GM21737 (cell line): Measurements from ENCODE around the gene EPN2.

ENCODE experiments used
- ATAC-seq: cut with Tn5 transposase; IDR thresholded peaks from one replicate; pipeline ENCODE4 v1.9.1; 2021; ENCODE audit warnings: mild to moderate bottlenecking, moderate library complexity; ENCODE audit not compliant: unreplicated experiment

EPN2 gene

DNA sequence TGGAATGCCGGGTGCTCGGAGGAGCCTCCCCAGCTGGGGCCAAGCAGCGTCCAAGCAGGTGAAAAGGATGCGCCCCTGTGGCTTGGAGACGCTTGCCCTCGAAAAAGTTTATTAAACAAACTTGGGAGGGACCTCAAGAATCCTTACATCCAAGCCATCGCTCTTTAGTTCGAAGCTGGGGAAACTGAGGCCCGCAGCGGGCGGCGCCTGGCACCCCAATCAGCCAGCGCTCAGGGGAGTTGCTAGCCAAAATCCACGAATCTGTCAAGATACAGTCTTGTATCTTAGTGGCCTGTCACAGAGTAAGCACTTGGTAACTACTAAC, 125.9 kb downstream of the EPN2 start:
- ATAC-seq, result no peak

DNA sequence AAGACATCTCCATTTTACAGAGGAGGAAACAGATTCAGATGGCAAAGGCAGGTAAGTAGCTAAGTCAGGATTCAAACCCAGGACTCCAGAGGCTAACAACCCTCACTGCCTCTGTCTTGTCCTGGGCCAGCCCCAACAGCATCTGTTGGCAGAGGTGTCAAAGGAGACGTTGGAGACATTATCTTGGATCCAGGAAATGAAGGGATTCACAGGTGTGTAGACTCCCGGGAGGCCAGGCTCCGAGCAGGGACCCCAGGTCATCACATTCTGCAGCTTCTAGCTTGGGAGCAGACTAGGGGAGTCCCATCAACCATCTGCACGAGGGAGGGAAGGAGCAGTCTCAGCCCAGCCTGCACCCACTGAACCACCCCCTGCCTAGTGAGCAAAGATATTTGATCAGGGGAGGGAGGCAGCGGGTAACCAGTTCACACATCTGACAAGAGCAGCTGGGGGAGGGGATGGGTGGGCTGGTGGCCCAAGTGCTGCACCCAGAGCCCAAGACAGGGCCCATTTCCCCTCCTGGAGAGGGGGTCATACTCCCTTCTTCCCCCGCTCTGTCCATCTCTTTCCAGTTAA, 126.4 kb downstream of the EPN2 start:
- ATAC-seq, result no peak

DNA sequence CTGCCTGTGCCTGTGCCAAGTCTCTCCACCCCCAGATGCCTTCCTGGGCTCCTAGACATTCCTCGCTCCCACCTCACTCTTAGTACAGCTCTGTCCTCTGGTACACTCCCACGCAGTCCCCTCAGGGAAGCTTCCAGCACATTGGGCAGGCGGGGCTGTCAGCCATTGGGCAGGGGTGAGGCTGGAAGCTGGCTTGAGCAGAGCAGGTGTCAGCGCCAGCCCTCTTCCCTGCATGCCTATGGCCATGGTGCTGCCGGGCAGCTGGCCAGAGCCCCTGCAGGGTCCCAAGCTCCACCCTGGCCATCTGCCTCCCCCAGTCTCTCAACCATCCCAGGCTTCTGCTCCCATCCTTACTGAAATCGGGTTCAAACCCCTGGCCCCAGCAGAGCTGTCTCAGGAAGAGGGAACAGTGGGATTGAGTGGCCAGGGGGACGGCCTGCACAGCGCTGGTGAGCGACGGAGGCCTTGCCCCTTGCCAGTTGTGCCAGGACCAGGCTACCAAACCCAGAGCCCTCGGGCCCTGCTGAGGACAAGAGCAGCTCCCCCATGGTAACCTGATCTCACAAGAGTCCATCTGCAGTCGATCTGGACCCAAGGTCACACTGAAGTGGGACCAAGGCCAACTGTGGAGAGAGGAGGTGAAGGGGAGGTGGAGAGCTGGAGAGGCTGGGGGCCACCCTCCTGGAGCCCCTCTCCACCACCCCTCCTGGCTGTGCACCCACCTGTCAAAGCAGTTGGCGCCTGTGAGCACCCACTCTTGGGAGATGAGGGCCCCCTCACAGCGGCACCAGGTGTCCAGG, 127.7 kb downstream of the EPN2 start:
- ATAC-seq, result no peak

DNA sequence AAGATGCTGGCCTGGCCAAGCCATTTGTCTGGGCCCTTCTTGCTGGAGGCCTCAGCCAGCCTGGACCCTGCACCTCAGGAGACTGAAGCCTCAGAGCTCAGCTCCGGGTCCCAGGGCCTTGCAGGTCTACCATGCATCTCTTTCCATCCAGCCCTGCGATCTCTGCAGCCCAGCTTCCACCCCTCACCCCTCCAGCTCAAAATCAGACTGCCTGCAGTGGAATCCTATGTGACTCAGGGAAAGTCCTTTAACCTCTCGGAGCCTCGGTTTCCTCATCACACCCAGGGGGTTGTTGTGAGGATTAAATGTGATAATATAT, 128.3 kb downstream of the EPN2 start:
- no peak for ATAC-seq

DNA sequence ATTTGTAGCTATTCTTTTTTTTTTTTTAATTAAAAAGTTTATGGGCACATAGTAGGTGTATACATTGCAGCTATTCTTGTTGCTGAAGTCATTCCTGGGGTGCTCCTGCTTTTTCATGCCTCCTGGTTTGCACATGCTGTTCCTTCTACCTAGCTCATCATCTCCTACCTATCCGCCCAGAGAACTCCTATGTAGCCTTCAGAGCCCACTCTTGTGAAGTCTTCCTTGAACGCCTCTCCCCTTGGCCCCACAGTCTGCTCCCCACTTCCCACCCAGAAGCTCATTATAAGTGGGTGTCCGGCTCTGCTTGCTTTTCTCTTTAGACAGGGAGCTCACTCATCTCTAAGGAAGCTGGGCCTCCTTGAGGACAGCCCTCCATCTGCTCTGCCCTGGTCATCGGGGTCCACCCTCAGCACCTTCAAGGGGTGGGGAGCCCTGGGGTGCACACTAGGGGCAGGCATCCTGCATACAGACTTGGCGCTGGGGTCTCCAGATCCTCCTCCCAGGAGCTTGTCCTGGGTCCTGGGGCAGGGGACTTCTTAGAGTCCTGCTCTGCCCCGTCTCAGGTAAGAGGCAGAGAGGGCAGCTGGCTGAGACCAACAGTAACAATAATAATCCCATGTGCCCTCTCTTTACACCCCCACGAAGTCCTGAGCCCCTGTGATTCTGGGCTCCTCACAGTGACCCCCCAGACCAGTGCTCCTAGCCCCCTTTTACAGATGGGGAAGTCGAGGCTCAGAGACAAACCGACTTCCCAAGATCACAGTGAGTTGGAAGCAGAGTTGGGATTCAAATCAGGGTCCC, 128.9 kb downstream of the EPN2 start:
- no peak for ATAC-seq

DNA sequence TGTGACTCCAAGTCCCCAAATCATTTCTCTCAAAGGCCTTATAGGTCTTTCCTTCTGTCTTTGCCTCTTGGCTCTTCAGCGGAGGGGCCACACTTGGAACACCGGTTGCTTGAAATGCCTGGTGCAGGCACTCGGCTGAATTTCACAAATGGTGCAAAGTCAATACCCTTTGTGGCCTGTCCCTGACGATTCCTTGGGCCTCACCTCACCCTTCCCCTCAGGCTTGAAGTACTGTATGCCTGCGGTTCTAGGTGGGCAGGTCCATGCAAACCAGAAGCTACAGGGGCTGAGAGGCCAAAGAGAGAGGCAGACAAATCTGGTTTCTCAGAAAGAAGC, 129.4 kb downstream of the EPN2 start:
- ATAC-seq, result no peak

DNA sequence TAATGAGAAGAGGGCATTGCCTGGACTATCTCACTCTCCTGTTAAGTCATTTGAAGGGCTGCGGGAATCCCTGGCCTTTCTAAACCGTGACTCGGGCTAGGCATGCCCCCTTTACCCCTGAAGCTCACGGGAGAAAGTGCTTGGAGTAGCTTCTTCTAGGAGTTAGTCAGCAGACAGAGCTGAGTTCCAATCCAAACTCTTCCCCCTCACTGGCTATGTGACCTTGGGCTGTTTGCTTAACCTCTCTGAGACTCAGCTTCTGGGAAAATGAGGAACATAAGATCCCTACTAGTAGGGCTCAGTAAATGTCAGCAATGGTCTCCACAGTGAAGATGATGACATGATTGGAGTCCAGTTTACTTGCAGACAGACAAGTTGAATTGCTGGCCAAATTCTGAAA, 131.1 kb downstream of the EPN2 start:
- ATAC-seq, result no peak

DNA sequence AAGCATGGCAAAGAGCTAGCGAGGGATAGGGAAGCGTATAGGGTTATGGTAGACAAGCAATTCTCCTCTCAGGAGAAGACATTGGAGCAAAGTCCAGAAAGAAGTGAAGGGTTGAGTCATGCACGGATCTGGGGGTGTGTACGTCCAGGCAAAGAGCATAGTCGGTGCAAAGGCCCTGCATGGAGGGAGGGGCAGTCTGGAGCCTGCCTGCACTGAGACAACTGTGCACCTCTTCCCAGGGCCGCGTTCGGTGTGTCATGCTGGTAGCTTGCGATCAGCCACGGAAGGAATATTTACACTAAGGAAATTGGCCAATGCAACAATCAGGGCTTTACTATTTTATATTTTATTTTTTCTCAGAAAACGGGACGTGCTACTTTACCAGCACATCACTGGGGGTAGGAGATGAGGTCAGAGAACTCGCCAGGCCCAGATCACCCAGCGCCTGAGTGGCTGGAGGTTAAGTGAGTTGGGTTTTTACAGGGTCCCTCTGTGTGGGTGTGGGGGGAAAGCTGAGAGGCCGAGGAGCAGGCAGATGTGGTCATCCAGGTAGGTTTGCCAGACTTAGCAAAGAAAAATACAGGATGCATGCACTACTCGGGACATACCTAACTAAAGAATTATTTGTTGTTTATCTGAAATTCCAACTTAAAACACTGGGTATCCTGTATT, 132.1 kb downstream of the EPN2 start:
- ATAC-seq, result no peak

DNA sequence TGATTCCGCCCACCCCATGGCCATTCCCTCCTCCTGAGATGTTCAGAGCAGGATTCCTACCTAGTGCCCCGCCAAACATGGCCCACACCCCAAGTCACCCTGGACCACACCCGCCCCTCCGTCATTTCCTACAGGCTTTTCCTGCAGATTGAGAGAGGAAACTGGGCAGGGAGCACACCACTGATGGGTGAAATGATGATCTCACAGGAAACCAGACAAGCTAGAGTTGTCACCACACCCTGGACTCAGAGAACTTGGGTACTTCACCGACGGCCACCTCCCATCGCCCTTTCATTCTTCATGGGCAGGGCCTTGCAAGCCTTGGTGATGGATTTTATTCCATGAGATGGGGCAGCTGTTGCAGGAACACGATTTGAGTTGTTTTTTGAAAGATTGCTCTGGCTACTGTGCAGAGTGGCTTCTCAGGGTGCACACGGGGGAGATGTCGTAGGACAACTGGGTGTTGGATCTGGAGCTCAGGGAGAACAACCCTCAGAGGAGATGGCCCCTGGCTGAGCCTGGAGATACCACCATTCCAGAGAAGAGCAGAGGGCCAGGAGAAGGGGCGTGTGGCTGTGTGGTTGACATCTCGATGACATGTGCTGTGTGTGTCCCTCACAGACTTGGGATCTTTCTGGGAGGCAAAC, 132.8 kb downstream of the EPN2 start:
- no peak for ATAC-seq

DNA sequence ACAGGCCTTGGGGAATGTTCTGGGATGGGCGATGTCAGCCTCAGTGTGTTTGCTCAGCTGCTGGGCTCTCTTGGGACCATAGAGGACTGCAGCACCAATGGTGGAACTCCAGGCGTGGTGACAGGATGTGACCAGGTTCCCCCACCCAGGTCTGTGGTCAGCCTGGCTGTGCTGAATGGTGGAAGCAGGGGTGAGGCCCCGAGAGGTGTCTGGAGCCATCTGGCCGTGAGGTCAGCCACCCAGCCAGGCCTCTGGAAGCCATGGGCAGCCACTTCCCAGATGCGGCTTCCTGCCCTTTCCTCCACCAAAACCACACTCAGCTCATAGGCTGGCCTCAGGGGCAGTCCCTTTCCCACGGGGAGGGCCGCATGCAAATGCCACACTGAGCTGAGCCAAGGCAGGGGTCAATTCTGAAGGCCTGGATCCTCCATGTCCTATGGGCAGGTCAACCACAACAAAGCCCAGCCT, 133.4 kb downstream of the EPN2 start:
- peak; percentile 48 for ATAC-seq

DNA sequence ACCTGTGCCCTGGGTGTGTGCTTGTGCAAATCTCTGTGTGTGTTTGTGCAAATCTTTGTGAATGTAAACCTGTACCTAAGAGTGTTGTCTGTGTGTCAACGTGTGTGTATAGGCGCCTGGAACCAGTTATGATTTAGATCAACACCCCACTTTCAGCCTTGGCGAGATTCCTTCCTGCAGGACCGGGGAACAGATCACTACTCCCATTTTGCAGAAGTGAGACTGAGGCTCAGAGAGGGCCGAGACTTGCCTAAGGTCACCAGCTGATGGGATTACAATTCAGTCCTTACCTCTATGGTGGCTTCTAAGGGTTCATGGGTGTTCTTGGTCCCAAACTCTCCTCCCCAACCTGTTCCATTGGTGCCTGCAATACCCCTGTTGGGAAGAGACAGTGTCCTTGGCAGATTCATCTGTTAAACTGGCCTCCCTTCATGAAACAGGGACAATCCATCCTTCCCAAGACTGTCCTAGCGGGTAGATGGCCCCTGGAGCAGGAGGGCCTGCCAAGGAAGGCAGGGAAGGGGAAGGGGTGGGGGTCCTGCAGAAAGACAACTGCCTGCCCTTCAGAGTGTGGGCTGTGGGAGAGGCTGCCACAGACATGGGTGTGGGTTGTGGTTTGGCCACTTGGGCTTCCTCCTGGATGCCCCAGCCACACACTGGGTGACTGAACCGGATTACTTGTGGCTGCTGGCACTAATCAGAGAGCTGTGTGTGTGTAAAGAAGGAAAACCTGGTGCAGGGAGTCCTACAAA, 134.3 kb downstream of the EPN2 start:
- no peak for ATAC-seq

DNA sequence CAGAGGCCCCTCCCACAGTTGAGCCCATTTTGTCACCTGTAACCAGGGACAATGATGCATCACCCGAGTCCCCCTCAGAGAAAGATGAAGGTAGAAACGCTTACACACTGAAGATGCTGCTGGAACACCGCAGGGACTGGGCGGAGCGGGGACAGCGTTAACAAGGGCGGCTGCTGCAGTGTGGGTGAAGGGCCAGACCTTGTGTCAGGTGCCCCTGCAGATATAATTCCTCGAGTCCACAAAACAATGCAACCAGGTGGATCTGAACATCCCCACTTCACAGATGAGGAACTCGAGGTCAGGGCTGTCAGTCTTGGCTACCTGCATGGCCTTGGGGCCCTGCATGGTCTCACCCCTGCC, 134.8 kb downstream of the EPN2 start:
- ATAC-seq, result no peak

DNA sequence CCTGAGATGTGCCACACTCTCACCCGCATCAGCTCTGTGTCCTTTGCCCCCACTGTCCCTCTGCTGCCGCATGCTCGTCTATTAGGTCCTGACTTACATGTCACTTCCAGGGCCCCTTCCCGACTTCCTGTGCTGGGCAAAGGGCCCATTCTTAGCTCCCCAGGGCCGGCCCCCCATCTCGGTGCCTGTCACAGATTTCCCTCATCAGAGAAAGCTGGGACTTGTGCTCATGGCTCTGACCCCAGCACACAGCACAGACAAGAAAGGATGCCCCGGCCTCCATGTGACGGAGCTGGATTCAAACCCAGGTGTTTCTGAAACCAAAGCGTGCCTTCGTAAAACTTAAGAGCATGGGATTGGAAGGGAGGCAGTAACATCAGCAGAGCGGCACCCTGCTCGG, 135.3 kb downstream of the EPN2 start:
- ATAC-seq, result no peak

DNA sequence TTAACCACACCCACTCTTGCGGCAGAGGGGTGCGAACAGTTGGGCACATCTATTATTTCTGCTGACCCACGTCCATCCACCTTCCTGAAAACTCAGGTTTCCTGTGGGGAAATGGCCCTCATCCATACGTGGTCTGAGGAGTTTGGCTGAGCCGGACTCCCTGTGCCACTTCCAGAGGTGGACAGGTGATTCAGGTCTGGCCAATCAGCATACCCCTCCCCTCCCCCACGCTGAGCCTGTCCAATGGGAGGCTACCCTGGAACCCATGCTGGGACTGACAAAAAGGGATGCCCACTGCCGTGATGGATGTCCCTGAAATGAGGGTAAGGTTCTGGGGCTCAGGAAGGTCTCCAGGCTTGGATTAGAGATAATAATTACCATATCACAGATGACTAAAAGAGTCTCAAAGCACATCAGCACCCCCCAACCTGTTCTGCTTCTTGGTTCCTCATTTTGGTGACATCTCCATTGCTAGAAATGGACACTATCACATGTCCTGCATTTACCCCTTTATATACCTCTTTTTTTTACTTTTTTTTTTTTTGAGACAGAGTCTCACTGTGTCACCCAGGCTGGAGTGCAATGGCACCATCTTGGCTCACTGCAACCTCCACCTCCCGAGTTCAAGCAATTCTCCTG, 135.8 kb downstream of the EPN2 start:
- ATAC-seq, result no peak

DNA sequence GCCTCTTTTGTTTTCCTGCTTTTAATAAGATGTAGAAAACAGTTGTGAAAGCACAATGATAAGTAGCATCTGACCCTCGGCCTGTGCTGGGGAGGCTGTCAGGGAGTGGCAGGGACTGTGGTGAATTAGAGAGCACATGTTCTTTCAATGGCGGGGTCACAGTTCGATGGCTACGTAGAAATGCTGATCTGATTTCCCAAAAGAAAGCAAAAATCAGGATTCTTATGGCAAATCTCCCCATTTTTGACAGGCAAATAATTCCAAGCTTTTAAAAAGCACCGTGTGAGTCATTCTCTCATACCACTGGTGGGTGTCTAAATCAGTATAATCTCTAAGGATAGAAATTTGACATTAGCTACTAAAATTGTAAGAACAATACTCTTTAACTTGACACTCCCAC, 137.0 kb downstream of the EPN2 start:
- no peak for ATAC-seq

DNA sequence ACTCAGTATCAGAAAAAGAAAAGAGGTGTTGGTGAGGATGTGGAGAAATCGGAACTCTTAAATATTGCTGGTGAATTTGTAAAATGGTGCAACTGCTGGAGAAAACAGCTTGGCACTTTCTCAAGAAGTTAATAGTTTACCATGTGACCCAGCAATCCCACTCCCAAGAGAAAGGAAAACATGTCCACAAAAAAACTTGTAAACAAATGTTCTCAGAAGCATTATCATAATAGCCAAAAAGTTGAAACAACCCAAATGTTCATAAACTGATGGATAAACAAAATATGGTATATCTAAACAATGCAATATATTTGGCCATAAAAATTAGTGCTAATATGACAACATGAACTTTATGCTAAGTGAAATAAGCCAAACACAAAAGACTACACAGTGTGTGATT, 138.6 kb downstream of the EPN2 start:
- no peak for ATAC-seq

DNA sequence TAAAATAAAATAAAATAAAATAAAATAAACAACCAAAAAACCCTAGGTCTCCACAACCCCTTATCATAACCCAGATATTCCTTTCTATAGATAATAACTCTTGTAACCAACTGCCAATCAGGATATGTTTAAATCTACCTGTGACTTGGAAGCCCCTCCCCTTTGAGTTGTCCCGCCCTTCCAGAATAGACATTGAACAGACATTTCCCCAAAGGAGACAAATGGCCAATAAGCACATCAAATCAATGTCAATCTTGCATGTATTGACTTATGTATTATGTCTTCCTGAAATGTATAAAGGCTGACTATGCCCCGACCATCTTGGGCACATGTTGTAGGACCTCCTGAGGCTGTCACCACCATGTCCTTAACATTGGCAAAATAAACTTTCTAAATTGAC, 139.6 kb downstream of the EPN2 start:
- ATAC-seq, result no peak

DNA sequence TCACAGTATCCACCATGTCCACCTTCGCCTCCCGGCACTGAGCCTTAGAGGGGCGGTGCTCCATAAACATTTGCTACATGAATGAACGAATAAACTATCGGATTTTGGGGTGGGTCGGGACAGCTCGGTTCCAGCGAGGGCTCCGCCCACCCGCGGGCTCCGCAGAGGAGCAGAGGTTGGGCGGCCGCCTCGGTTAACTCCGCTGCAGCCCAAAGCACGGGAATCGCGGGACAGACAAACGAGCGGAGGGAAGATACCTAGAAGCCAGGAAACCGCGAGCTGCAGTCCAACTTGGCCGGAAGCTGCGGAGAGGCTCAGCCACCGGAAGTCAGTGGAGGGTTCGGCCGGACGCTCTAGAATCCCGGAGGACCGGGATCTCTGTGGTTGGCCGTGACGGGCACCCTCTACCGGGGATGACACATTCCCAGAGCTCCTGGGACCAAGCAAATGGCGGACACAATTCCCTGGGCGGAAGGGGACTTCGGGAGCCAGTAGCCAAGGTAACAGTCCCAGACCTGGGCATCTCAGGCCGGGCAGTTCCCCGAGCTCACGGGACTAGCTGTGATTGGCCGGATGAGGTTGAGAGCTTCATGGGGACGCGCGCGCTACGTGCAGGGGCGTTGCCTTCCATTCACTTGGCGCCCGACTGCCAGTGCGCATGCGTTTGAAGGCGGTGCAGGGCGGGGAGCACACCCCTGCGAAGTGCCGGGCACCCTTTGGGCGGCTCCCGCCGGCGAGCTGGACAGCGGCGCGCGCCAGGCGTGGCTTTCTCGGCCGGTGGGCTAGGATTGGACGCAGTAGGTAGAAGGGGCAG, 140.6 kb downstream of the EPN2 start:
- ATAC-seq, result peak; percentile 86
